SK-N-MC (cell line): ENCODE data around the gene INSR.

Experiments
- DNase-seq: peaks from one replicate; pipeline ENCODE4 v3.0.0-alpha.2; 2011; ENCODE audit warnings: low read depth, low spot score
- H3K27ac ChIP-seq: fragments of 200-600 bp; sonication (generic); 2 replicates; pipeline ENCODE4 v1.5.1; 2016; ENCODE audit warnings: mixed run types
- H3K36me3 ChIP-seq: fragments of 200-600 bp; sonication (generic); 2 replicates; pipeline ENCODE4 v1.6.1; 2017; ENCODE audit warnings: antibody characterized with exemption, low read length, mixed read lengths; ENCODE audit not compliant: insufficient read depth
- H3K4me3 ChIP-seq: fragments of 200-600 bp; sonication (generic); 2 replicates; pipeline ENCODE4 v1.5.1; 2016
- H3K9ac ChIP-seq: fragments of 200-600 bp; sonication (generic); 2 replicates; pipeline ENCODE4 v1.8.0; 2017; ENCODE audit warnings: mixed run types, mixed read lengths; ENCODE audit not compliant: insufficient read length
- H3K9me3 ChIP-seq: fragments of 200-600 bp; sonication (generic); 2 replicates; pipeline ENCODE4 v1.6.1; 2017; ENCODE audit warnings: low read depth, mild to moderate bottlenecking, antibody characterized with exemption, low read length, moderate library complexity, mixed read lengths
- EZH2 ChIP-seq: fragments of 200-600 bp; sonication (generic); IDR thresholded peaks from one replicate; pipeline ENCODE4 v1.6.1; 2017; ENCODE audit warnings: antibody characterized with exemption
- FOXP2 ChIP-seq: optimal IDR thresholded peaks from 2 replicates; pipeline ENCODE3; 2011; ENCODE audit warnings: mild to moderate bottlenecking, moderate library complexity; ENCODE audit not compliant: insufficient read depth; ENCODE audit errors: extremely low read length, control extremely low read depth
- POLR2AphosphoS5 ChIP-seq: IDR thresholded peaks from 2 replicates; pipeline ENCODE4 v1.6.1; 2012; ENCODE audit warnings: mild to moderate bottlenecking, low read depth, low read length, borderline replicate concordance

The INSR gene

GRCh38 chr19:7124782-7125181 is 169.4 kb downstream of the INSR start:
- no peak for DNase-seq
- Histone ChIP-seq H3K9ac (no peak overlapping the region), H3K9me3 (no peaks in the 10 kb centered on the region), H3K27ac (no peak overlapping the region), H3K4me3 (no peak overlapping the region), H3K36me3 (peaks cover 42% of the 10 kb centered on the region)
- TF ChIP-seq POLR2AphosphoS5: no peak
- TF ChIP-seq EZH2: no peak
- TF ChIP-seq FOXP2: no peak

DNA sequence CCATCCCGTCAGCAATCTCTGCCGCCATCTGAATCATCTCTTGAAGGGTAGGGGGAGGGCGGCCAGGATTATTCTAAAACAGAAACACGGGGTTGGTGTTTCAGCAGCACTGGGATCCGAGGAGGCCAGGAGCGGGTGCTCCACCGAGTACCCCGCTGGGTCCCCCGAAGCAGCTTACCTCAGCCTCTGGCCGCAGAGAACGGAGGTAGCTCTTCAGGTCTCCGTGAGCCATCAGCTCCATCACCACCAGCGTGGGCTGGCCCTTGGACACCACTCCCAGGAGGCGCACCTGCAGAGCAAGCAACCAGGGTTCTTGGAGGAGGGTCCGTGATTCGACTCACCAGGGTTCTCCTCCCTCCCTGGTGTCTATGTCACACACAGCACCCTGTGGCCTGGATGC is 171.5 kb downstream of the INSR start:
- H3K9me3 ChIP-seq: no peaks in the 10 kb centered on the region
- DNase-seq: no peak
- H3K27ac ChIP-seq: no peak overlapping the region
- TF ChIP-seq EZH2 (no peak), FOXP2 (no peak), POLR2AphosphoS5 (no peak)
- H3K36me3 ChIP-seq: peaks cover 41% of the 10 kb centered on the region
- no peak overlapping the region for H3K4me3 ChIP-seq
- no peak overlapping the region for H3K9ac ChIP-seq

DNA sequence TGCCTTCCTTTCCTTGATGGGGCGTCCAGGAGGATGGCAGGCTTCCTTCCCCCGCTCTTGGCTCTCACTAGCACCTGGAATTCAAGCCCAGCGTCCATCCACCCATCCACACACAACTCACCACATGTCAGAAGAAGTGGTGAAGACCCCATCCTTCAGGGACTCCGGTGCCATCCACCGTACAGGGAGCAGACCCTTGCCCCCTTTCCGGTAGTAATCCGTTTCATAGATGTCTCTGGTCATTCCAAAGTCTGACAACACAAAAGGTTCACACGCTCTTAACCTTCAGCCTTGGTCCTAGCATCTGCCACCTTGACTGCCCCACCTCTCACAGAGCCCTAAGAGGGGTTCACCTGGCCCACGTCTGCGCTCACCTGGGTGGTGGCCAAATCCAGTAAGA is 173.7 kb downstream of the INSR start:
- Histone ChIP-seq H3K9me3 (no peaks in the 10 kb centered on the region), H3K4me3 (no peak overlapping the region), H3K27ac (no peak overlapping the region), H3K9ac (no peak overlapping the region), H3K36me3 (peaks cover 20% of the 10 kb centered on the region)
- DNase-seq: no peak
- no peak for TF ChIP-seq EZH2
- TF ChIP-seq POLR2AphosphoS5: no peak
- no peak for TF ChIP-seq FOXP2

- no peak overlapping the region for H3K27ac ChIP-seq
- no peak overlapping the region for H3K4me3 ChIP-seq
- H3K9ac ChIP-seq: no peak overlapping the region
- no peaks in the 10 kb centered on the region for H3K9me3 ChIP-seq
- peaks cover 12% of the 10 kb centered on the region; the same call in 1 of the 2 replicates for H3K36me3 ChIP-seq
- TF ChIP-seq POLR2AphosphoS5 (no peak), FOXP2 (no peak), EZH2 (no peak)
- no peak for DNase-seq
Observed at GRCh38 chr19:7119582-7119981, 174.6 kb downstream of the INSR start.

DNA sequence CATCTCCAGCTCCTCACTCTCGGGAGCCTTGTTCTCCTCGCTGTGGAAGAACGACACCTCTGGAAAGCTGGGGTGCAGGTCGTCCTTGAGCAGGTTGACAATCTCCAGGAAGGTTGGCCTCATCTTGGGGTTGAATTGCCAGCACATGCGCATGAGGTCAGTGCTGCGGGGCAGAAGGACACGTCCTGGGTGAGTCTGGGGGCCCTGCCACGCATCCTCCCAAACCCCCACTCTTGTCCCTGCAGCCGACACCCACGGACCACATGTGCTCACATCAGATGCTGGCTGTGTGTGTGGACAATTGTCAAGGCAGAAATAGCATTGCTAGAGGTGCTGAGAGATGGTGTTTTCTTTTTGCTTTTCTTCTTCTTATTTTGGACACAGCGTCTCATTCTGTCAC is 177.0 kb downstream of the INSR start:
- Histone ChIP-seq H3K4me3 (no peak overlapping the region), H3K9ac (no peak overlapping the region), H3K27ac (no peak overlapping the region), H3K36me3 (peaks cover 12% of the 10 kb centered on the region; the same call in 1 of the 2 replicates), H3K9me3 (no peaks in the 10 kb centered on the region)
- no peak for TF ChIP-seq EZH2
- no peak for TF ChIP-seq POLR2AphosphoS5
- TF ChIP-seq FOXP2: no peak
- no peak for DNase-seq

DNA sequence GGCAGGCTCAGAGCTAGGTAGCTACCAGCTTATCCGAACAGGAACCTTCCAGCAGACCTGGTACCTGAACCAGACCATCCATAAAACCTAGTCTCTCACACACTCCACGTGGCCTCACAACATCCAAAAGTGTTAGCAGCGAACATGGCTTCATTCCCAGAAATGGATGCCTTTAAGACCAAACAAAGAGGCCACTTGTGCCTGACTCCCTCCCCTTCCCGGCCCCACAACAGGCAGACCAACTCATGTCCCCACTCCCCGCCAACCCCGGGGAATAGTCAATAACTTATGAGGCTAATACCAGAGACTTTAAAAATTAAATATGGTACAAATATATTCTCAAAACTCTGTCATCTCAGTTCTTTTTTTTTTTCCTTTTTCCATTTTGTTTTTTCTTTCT is 178.5 kb downstream of the INSR start:
- peaks cover 11% of the 10 kb centered on the region; the same call in 1 of the 2 replicates for H3K36me3 ChIP-seq
- no peak overlapping the region for H3K9ac ChIP-seq
- H3K9me3 ChIP-seq: no peaks in the 10 kb centered on the region
- no peak overlapping the region for H3K4me3 ChIP-seq
- TF ChIP-seq FOXP2: no peak
- no peak for TF ChIP-seq POLR2AphosphoS5
- no peak for TF ChIP-seq EZH2
- H3K27ac ChIP-seq: no peak overlapping the region
- no peak for DNase-seq

GRCh38 chr19:7113233-7113632 is 181.0 kb downstream of the INSR start:
- TF ChIP-seq EZH2 (no peak), FOXP2 (no peak), POLR2AphosphoS5 (no peak)
- Histone ChIP-seq H3K9me3 (no peaks in the 10 kb centered on the region), H3K9ac (no peak overlapping the region), H3K36me3 (no peaks in the 10 kb centered on the region; the same call in 1 of the 2 replicates), H3K27ac (no peak overlapping the region), H3K4me3 (no peak overlapping the region)
- no peak for DNase-seq

- Histone ChIP-seq H3K27ac (no peak overlapping the region), H3K36me3 (no peaks in the 10 kb centered on the region; the same call in 1 of the 2 replicates), H3K9ac (no peak overlapping the region), H3K9me3 (no peaks in the 10 kb centered on the region), H3K4me3 (no peak overlapping the region)
- DNase-seq: no peak
- TF ChIP-seq EZH2 (no peak), POLR2AphosphoS5 (no peak), FOXP2 (no peak)
Observed at GRCh38 chr19:7112675-7113074, 181.5 kb downstream of the INSR start.

DNA sequence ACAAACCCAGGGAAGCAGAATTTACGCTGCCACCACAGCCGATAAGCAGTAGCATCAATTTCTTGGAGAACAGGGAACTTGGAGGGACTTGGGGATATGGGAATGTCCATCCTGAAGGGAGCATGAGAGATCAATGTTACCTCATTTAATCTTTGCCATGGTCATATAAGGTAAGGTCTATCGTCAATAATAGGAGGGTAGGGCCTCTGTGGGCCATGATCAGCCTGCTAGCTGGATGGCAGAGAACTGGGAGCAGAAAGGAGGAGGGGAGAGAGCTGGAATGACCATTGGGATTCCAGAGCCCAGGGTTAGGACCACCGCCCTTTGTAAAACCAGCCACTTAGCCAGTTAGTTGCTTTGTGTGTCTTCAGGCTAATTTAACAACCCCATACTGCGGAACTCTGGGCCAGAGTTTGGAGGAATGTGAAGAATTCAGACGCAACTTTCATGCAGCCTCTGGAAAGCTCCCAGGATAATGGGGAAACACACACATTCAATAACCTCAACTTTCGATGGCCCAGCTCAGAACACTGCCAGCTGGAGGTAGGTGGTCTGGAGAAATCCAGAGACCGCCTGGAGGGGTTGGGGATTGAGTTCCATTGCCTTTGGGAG is 184.4 kb downstream of the INSR start:
- Histone ChIP-seq H3K36me3 (no peaks in the 10 kb centered on the region), H3K9me3 (no peaks in the 10 kb centered on the region), H3K4me3 (no peak overlapping the region), H3K9ac (no peak overlapping the region), H3K27ac (no peak overlapping the region)
- TF ChIP-seq POLR2AphosphoS5 (no peak), EZH2 (no peak), FOXP2 (no peak)
- no peak for DNase-seq
